Measurements from ENCODE around the gene TBCC.
"Not testable (repeated sequence)": the region's sequence is repeated elsewhere in the genome, so short reads cannot be mapped to it uniquely, and the experiment has no call there.

Gene TBCC

GRCh38 chr6:42733867-42734481 is 11.9 kb downstream of the TBCC start:
- not testable (repeated sequence) for DNase-seq, ATAC-seq

GRCh38 chr6:42729731-42730130 is 16.2 kb downstream of the TBCC start:
- ATAC-seq = no peak
- no peak for DNase-seq

DNA sequence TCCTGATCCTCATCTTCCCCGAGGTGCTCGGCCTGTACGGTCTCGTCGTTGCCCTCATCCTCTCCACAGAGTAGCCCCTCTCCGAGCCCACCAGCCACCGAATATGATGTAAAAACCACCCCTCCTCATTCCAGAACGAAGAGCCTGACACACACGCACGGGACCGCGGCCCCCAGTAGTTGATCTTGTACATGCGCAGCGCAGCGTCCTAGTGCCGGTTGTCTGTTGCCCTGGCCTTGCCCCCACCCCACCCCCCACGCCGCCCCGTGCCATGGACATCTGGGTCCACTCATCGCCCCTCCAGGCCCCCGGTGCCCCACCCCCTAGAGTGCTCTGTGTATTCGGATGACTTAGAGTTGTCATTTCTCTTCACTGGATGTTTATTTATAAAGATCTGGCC is 18.3 kb downstream of the TBCC start:
- ATAC-seq (no peak), DNase-seq (no peak)

- DNase-seq = peak; percentile 12
- no peak for ATAC-seq
Observed at GRCh38 chr6:42727087-42727611, 18.8 kb downstream of the TBCC start.

DNA sequence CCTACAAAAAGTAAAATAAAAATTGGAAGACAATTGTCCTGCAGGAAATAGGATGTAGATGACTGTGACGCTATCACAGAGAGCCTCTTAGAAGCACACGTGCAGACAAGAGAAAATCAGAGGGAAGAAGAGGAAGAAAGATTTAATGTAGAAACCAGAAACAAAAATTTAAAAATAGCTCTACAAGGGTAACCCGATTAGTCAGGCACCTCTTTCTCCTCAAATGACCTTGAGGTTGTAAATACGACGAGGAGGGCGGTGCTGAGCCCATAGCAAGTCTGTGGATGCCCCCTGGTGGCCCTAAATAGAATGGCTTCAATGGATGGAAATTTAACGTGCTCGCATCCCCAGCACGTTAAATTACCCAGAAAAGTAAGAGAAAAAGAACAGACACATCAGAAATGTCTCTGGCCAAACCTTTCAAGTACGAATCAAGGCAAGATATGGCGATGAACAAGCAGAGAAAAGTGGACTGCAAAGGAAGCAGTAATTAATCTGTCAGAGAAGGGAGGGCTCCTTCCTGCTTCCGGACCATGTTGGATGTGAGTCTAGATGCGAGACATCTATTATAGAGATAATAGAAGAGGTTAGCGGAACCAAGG is 19.3 kb downstream of the TBCC start:
- ATAC-seq = peak; percentile 94
- peak; percentile 66 for DNase-seq

GRCh38 chr6:42726026-42726425 is 19.9 kb downstream of the TBCC start:
- DNase-seq (no peak), ATAC-seq (no peak)

GRCh38 chr6:42724825-42725224 is 21.1 kb downstream of the TBCC start:
- ATAC-seq = no peak
- no peak for DNase-seq

DNA sequence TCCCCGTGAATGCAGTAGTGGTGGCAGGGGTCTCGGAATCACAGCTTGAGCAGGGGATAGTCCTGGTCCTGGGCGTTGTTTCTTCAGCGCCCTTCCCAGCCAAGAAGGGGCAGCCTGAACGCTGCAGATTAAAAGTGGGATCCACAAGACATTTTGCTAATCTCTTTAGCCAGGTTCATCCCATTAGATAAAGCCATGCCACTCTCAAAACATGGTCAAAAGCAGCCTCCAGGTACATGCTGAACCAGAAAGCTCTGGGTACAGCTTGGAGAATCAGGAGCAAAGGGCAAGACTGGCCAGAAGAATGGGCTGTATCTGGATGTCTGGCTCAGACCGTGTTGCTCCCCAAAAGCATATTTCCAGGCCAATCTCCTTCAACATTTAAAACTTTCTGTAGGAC is 23.4 kb downstream of the TBCC start, which contains the start of gene PRPH2:
Gene PRPH2, minus strand, starts transcription at position 101 of the 400 bp plus-strand sequence. CDS start 263 bp downstream, outside the sequence.
- DNase-seq (no peak), ATAC-seq (no peak)

DNA sequence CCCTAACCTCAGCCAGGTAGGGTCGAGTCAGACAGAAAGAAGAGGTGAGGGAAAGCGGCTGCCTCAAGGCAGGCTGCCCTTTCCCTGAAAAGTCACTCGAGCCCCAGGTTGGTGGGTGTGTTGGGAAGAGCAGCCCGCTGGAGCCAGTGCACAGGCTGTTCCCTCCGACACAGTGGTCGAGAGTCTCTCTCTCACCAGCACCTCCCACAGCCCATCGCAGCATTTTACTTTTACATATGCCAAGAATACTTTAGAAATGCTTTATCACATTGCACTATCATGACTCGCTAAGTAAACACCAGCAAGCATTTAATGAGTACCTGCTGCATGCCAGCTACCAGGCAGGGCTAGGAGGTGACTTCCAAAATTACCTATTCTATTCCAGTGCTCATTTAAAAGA is 25.2 kb downstream of the TBCC start:
- ATAC-seq (no peak), DNase-seq (no peak)

DNA sequence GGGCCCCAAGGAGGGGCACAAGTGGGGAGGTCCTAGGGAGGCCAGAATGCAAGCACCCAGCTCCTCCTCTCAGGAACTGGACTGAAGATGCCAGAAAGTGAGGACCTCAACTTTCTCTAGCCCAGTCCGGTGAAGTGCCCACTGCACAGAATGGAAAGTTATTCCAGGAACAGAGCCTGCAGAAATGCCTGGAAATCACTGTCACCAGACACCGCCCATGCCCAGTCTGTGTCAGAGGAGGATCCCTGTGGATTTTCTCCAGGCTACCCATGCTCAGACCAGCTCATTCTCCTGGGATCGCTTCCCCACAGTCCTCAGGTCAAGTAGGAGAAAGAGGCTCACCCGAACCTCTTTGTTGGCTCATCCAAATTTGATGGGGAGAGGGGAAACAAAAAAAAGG is 30.0 kb downstream of the TBCC start:
- ATAC-seq (no peak), DNase-seq (no peak)

DNA sequence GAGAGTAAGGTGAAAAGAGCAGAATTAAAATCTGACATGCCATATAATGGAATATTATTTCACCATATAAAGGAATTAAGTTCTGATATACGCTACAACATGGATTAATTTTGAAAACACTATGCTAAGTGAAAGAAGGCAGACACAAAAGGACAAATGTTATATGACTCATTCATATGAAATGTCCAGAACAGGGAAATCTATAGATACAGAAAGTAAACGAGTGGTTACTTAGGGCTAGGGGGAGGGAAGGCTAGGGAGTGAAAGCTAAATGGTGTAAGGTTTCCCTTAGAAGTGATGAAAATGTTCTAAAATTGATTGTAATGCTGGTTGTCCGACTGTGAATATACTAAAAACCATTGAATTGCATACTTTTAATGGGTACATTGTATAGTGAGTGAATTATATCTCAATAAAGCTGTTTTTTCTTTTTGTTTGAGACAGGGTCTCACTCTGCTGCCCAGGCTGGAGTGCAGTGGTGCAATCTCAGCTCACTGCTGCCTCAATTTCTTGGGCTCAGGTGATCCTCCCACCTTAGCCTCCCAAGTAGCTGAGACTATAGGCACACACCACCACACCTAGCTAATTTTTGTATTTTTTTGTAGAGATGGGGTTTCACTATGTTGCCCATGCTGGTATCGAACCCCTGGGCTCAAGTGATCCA is 31.7 kb downstream of the TBCC start:
- ATAC-seq (no peak), DNase-seq (no peak)

GRCh38 chr6:42711930-42712329 is 34.0 kb downstream of the TBCC start:
- DNase-seq = no peak
- no peak for ATAC-seq

DNA sequence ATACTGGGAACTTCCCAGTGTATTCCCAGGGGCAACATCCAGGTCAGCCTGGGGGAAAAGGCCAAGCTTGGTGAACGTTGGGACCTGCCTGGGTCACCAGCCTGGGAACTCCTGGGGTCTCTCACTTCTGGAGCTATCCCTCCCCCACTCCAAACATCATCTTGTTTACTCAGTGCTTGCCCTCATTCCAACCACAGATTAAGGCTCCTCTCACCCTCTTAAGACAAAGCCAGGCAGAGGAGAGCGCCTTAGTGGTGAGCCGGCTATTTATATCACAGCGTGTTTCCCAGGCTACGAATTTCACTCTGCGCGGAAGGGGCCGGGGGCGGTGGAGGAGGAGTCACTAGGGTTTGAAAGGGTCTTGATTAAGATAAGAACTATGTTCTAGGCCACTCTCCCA is 35.6 kb downstream of the TBCC start:
- DNase-seq (no peak), ATAC-seq (no peak)

DNA sequence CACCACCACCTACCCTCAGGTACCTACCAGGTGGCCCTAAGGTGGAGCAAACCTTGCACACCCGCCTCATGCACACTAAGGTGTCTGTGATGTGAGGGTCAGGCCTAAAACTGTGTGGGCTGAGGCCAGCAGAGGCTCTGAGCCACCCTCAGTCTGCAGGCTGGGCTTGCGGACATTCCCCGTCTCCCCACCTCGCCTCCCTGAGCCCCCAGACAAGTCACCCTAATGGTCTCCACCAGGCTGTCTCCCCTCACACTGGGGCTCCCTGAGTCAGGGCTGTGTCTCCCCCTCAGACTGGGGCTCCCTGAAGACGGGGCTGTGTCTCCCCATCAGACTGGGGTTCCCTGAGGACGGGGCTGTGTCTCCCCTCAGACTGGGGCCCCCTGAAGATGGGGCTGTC is 36.0 kb downstream of the TBCC start:
- ATAC-seq (no peak), DNase-seq (no peak)

GRCh38 chr6:42708096-42708495 is 37.8 kb downstream of the TBCC start:
- DNase-seq = no peak
- no peak for ATAC-seq

- ATAC-seq = no peak
- DNase-seq = no peak
Observed at GRCh38 chr6:42707595-42707994, 38.3 kb downstream of the TBCC start.

DNA sequence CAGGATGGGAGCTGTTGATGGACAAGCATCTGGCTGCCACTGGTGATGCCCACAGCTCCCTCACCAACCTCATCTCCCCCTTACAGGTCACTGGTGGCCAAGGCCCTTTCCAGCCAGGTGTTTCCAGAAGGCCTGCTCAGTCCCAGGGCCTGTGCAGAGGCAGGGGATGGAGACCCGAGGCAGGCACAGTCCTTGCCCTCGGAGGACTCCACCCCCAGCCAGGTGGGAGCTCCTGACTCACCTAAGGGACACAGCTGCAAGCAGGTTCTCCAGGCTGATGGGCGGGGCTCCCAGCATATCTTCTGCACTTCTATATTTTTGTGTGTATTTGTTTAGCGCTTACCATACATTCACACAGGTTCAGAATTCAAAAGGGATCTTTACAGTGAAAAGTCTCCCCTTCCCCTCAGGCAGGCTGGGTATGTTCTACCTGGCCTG is 40.9 kb downstream of the TBCC start:
- no peak for ATAC-seq

GRCh38 chr6:42704251-42704936 is 41.5 kb downstream of the TBCC start:
- no peak for ATAC-seq
- no peak for DNase-seq

More for the DNA sequence above, 40.9 kb downstream of the TBCC start:
- no peak for DNase-seq

DNA sequence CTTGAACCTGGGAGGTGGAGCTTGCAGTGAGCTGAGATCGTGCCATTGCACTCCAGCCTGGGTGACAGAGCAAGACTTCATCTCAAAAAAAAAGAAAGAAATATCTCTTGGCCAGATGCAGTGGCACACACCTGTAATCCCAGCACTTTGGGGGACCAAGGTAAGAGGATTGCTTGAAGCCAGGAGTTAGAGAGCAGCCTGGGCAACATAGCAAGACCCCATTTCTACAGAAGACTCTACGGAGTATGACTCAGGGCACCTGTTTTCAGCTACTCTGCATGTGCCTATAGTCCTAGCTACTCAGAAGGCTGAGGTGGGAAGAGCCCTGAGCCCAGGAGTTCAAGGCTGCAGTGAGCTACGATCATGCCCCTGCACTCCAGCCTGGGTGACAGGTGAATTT is 43.1 kb downstream of the TBCC start:
- ATAC-seq, DNase-seq: not testable (repeated sequence)

DNA sequence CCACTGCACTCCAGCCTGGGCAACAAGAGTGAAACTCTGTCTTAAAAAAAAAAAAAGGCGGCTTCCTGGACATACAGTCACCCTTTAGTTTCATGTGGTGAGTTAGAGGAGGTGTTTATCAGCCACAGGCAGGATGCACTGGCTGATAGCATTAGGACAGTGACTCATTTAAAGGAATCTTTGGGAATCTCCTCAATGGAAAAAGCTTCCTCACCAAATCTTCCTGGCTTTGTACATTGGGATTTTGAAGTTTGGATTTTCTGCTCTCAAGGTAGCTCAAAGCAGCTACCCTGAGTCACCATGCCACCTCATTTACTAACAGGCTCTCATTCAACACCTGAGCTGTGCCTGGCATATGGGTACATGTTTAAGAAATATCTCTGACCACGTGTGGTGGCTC is 43.7 kb downstream of the TBCC start:
- no peak for ATAC-seq
- no peak for DNase-seq

- DNase-seq (no peak), ATAC-seq (no peak)
Observed at GRCh38 chr6:42698217-42698616, 47.7 kb downstream of the TBCC start.

GRCh38 chr6:42697268-42697655 is 48.6 kb downstream of the TBCC start:
- no peak for ATAC-seq
- no peak for DNase-seq

Measured in stimulated activated naive CD8-positive, alpha-beta T cell treated with anti-CD3 and anti-CD28 coated beads, Interleukin-15, Interleukin-2, amounts not matched to agents 100 U/mL and 50 U/mL, for 24 hours (primary cell).